Measurements from ENCODE around the gene FRAS1. TPM values are rescaled to one million over a fixed set of nuclear protein-coding genes. Genes with fewer than 3 reads are reported as not detected.

FRAS1 gene
- total RNA-seq, 1 donor from 2014 or later: 163 TPM

DNA sequence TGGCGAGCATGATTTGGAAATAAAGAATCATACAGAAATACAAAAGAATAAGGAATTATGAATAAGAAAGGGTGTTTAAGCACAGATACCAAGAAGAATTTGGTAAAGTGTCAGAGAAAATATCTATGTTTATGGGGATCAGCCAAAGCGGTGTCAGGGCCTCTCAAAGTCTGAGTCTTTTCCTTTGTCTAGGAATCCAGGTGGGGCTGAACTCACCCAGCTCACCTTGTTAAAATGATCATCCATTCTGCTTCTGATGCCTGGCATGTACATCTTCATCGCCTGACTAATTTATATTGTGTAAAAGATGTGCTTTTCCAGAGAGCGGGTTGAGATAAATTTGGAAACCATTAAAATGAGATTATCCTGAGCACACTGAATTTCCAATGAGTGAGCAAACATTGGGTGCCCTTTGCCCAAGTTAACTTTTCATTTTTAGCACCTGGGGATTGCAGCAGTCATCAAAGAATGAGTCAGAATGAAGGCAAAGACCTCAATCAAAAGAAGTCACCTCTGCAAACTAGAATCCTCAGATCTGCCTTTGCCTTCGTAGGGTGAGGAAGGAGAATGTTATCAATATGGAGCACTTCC lies 352.6 kb downstream of the FRAS1 start:
- peaks cover 8% of the 10 kb centered on the region for H3K4me1 Mint-ChIP-seq (ENCODE audit: low read depth)
- no peaks in the 10 kb centered on the region for H3K27me3 Mint-ChIP-seq
- DNase-seq (ENCODE audit: low spot score, unreplicated experiment): no peak
- TF ChIP-seq CTCF (IDR thresholded peaks at IDR 0.05; ENCODE audit: unreplicated experiment): no peak
- H3K36me3 Mint-ChIP-seq (ENCODE audit: insufficient read depth): peaks cover 31% of the 10 kb centered on the region
- H3K4me3 Mint-ChIP-seq (ENCODE audit: low read depth): no peak overlapping the region
- H3K9me3 Mint-ChIP-seq (ENCODE audit: low read depth): no peaks in the 10 kb centered on the region
- no peak overlapping the region for H3K27ac Mint-ChIP-seq

DNA sequence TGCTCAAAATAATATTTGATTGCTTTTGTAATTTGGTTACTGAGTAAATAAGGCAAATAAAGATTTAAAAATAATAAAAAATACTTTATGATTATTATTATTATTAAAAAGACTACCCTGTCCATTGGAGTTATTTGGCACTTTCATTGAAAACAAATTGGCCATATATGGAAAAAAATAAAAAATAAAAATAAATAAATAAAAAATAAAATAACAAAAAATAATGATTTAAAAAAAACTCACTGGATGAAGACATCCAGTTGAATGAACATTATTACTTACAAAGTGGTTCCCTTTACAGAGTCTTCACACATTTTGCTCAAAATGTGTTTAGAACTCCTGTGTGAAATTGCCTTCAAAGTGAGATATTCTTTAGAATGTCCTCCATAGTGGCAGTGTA lies 353.1 kb downstream of the FRAS1 start:
- Mint-ChIP-seq H3K4me1 (ENCODE audit: low read depth) (peaks cover 8% of the 10 kb centered on the region), H3K36me3 (ENCODE audit: insufficient read depth) (peaks cover 32% of the 10 kb centered on the region), H3K27me3 (no peaks in the 10 kb centered on the region), H3K27ac (no peak overlapping the region), H3K4me3 (ENCODE audit: low read depth) (no peak overlapping the region), H3K9me3 (ENCODE audit: low read depth) (no peaks in the 10 kb centered on the region)
- DNase-seq (ENCODE audit: low spot score, unreplicated experiment): no peak
- no peak for TF ChIP-seq CTCF (IDR thresholded peaks at IDR 0.05; ENCODE audit: unreplicated experiment)

DNA sequence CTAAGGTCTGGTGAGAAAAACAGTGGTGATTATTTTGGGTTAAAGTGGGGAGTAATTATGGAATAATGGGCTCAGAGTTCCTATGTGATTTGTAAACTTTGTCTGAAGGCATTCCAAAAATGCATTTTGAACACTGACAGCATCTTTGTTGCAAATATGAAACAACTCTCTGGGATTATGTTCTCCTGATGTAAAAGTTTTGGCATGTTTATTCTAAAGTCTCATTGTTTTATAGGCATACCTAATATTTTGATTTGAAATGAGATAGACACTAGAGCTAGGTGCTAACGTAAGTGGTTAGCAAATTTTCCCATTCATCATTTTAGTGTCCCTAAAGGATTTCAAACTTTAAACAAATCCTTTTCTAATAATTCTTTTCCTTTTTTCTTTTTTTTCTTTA lies 353.6 kb downstream of the FRAS1 start:
- Mint-ChIP-seq H3K27me3 (no peaks in the 10 kb centered on the region), H3K27ac (no peak overlapping the region), H3K9me3 (ENCODE audit: low read depth) (no peaks in the 10 kb centered on the region), H3K4me1 (ENCODE audit: low read depth) (peaks cover 8% of the 10 kb centered on the region), H3K36me3 (ENCODE audit: insufficient read depth) (peaks cover 30% of the 10 kb centered on the region), H3K4me3 (ENCODE audit: low read depth) (no peak overlapping the region)
- DNase-seq (ENCODE audit: low spot score, unreplicated experiment): no peak
- no peak for TF ChIP-seq CTCF (IDR thresholded peaks at IDR 0.05; ENCODE audit: unreplicated experiment)

DNA sequence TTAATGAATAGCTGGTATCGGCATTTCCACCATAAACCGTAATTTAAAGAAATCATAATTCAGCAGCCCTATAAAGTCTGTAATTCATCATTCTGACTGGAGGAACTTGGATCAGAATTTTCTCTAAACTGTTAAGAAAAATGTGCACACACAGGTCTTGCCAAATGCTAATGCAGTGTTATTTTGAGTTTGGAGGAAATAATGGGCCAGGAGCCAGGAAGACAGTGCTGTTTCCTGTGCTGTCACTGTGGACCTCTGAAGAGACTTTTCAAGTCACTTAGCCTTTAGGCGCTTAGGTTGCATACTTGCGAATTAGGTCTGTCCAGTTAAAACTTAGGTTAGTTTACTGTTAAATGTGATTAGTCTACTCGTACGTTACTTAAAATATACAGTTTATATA lies 357.0 kb downstream of the FRAS1 start:
- Mint-ChIP-seq H3K9me3 (ENCODE audit: low read depth) (no peaks in the 10 kb centered on the region), H3K4me3 (ENCODE audit: low read depth) (no peak overlapping the region), H3K27ac (no peak overlapping the region), H3K36me3 (ENCODE audit: insufficient read depth) (peaks cover 21% of the 10 kb centered on the region), H3K4me1 (ENCODE audit: low read depth) (peaks cover 8% of the 10 kb centered on the region), H3K27me3 (no peaks in the 10 kb centered on the region)
- DNase-seq (ENCODE audit: low spot score, unreplicated experiment): no peak
- TF ChIP-seq CTCF (IDR thresholded peaks at IDR 0.05; ENCODE audit: unreplicated experiment): no peak

GRCh38 chr4:78417603-78418002 lies 360.5 kb downstream of the FRAS1 start:
- no peak for DNase-seq (ENCODE audit: low spot score, unreplicated experiment)
- peaks cover 31% of the 10 kb centered on the region for H3K36me3 Mint-ChIP-seq (ENCODE audit: insufficient read depth)

More at GRCh38 chr4:78417603-78418002, 360.5 kb downstream of the FRAS1 start:
- no peaks in the 10 kb centered on the region for H3K27me3 Mint-ChIP-seq
- no peaks in the 10 kb centered on the region for H3K9me3 Mint-ChIP-seq (ENCODE audit: low read depth)
- no peak for TF ChIP-seq CTCF (IDR thresholded peaks at IDR 0.05; ENCODE audit: unreplicated experiment)
- no peak overlapping the region for H3K4me3 Mint-ChIP-seq (ENCODE audit: low read depth)
- H3K27ac Mint-ChIP-seq: peak overlapping the region; percentile 65
- H3K4me1 Mint-ChIP-seq (ENCODE audit: low read depth): no peaks in the 10 kb centered on the region

Data from progenitor cell of endocrine pancreas (in vitro differentiated cells).